ENCODE results near the gene ADPRH.

DNA sequence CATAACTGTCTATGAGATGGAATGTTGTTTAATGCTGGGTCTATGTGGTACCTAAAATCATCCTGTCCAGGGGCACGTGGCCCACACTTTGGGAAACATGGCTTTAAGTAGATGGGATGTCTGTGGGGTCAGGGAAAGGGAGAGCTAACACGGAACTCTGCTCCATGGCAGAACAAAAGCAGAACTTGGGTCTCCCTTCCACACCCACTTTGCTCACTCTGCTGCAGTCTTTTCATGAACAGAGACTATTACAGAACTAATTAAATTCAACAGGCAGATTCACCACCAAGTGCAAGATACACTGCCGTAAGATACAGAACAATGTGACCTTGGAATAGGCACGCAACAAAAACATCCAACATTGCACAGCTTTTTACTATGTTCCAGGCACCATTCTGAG is 52.9 kb downstream of the ADPRH start:
- TF ChIP-seq, protein P1, sequence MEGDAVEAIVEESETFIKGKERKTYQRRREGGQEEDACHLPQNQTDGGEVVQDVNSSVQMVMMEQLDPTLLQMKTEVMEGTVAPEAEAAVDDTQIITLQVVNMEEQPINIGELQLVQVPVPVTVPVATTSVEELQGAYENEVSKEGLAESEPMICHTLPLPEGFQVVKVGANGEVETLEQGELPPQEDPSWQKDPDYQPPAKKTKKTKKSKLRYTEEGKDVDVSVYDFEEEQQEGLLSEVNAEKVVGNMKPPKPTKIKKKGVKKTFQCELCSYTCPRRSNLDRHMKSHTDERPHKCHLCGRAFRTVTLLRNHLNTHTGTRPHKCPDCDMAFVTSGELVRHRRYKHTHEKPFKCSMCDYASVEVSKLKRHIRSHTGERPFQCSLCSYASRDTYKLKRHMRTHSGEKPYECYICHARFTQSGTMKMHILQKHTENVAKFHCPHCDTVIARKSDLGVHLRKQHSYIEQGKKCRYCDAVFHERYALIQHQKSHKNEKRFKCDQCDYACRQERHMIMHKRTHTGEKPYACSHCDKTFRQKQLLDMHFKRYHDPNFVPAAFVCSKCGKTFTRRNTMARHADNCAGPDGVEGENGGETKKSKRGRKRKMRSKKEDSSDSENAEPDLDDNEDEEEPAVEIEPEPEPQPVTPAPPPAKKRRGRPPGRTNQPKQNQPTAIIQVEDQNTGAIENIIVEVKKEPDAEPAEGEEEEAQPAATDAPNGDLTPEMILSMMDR (IDR thresholded peaks at IDR 0.05): no peak
- TF ChIP-seq POLR2A (IDR thresholded peaks at IDR 0.05): no peak
